LNCAP (cell line): ENCODE measurements around the gene FNDC11.

Experiments used
- TF ChIP-seq, protein P1 (sequence below): fragments of 450-650 bp; IDR thresholded peaks from 2 replicates; pipeline ENCODE4 v1.5.1; 2017; ENCODE audit warnings: mild to moderate bottlenecking

The FNDC11 gene, protein sequence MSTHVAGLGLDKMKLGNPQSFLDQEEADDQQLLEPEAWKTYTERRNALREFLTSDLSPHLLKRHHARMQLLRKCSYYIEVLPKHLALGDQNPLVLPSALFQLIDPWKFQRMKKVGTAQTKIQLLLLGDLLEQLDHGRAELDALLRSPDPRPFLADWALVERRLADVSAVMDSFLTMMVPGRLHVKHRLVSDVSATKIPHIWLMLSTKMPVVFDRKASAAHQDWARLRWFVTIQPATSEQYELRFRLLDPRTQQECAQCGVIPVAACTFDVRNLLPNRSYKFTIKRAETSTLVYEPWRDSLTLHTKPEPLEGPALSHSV

DNA sequence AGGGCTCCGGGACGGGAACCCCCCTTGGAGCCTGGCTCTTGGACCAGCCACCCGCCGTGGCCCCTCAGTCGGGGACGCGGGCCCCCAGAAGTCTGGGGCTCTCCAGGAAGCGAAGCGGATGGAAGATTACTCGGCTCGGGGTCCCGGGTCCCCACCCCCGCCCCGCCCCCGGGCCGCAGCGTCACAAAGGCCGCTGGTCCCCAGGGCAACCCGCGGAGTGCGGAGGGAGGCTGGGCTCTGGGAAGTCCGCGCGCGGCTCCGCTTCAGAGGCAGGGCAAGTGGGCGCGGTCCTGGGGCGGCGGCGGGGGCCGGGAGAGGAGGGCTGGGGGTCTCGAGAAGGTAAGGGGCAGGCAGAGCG, at the start of gene FNDC11:
FNDC11 (plus strand) TSS at position 227 of the 358 bp plus-strand sequence. CDS start 1,505 bp downstream, outside the sequence.
- TF ChIP-seq, protein P1, sequence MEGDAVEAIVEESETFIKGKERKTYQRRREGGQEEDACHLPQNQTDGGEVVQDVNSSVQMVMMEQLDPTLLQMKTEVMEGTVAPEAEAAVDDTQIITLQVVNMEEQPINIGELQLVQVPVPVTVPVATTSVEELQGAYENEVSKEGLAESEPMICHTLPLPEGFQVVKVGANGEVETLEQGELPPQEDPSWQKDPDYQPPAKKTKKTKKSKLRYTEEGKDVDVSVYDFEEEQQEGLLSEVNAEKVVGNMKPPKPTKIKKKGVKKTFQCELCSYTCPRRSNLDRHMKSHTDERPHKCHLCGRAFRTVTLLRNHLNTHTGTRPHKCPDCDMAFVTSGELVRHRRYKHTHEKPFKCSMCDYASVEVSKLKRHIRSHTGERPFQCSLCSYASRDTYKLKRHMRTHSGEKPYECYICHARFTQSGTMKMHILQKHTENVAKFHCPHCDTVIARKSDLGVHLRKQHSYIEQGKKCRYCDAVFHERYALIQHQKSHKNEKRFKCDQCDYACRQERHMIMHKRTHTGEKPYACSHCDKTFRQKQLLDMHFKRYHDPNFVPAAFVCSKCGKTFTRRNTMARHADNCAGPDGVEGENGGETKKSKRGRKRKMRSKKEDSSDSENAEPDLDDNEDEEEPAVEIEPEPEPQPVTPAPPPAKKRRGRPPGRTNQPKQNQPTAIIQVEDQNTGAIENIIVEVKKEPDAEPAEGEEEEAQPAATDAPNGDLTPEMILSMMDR = no peak

DNA sequence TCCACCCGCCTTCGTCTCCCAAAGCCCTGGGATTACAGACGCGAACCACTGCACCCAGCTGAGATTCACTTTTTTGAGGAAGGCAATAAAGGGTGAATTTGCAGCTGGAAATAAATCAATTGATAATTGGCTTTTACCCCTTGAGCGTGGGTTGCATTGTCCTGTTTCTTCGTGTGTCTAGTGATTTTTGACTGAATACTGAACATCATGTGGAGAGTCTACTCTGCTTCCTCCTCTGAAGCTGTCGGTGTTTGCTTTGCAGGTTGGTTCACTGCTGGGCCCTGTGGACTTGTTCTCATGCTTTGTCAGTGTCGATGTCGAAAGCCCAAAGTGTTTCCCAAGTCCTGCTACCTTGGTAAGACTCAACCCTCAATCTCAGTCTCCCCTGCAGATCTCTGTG, 49.3 kb upstream of the FNDC11 start:
- TF ChIP-seq, protein P1 = no peak

DNA sequence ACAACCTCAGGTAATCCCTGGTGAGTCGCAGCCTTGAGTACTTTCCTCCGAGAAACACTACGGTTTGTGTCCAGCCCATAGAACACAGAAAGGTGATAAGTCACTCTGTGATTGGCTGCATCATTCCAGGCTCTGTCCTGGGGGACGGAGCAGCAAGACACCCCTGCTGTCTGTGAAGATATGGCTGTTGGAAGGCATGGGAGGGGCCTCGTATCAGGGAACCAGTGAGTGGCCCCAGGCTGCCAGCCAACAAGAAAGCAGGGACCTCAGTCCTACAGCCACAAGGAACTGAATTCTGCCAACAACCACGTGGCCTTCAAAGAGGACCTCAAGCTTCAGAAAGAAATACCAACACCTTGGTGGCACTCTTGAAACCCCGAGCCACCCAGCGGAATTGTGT, 48.7 kb upstream of the FNDC11 start:
- TF ChIP-seq, protein P1 = no peak

DNA sequence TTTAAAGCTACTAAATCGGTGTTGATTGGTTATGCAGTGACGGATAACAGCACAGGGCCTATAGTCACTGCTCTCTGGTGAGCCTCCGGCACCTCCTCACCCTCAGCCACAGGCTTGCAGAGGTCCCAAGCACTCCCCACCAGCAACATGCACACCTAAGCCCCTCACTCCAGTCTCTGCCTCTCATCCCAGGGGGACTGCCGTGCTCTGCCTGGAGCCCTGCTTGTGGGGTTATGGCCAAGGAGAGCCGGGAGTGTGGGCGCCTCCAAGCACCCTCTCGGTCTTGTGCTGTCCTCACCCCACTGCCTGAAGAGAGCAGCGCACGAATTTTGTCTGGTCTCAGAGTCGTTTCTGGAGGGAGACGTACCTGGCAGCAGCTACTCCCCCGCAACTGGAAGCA, 48.2 kb upstream of the FNDC11 start:
- TF ChIP-seq, protein P1 = no peak

DNA sequence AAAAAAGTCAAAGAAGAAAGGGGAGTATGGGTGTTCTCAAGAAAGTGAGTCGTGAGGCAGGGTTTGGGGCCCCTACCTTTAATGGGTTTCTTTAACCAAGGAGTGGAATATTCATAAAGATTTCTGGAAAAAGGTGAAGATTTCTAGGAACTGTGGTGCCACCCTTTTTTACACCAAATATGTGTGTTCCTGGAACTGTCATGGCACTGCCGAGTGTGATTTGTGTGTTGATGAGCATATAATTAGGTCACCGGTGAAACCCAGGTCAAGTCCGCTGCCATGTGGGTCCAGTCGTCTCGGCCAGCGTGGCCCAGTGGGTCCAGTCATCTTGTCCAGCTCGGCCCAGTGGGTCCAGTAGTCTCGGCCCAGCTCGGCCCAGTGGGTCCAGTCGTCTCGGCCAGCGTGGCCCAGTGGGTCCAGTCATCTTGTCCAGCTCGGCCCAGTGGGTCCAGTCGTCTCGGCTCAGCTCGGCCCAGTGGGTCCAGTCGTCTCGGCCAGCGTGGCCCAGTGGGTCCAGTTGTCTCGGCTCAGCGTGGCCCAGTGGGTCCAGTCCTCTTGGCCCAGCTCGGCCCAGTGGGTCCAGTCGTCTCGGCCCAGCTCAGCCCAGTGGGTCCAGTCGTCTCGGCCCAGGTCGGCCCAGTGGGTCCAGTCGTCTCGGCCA, 46.7 kb upstream of the FNDC11 start:
- TF ChIP-seq, protein P1 = no peak

DNA sequence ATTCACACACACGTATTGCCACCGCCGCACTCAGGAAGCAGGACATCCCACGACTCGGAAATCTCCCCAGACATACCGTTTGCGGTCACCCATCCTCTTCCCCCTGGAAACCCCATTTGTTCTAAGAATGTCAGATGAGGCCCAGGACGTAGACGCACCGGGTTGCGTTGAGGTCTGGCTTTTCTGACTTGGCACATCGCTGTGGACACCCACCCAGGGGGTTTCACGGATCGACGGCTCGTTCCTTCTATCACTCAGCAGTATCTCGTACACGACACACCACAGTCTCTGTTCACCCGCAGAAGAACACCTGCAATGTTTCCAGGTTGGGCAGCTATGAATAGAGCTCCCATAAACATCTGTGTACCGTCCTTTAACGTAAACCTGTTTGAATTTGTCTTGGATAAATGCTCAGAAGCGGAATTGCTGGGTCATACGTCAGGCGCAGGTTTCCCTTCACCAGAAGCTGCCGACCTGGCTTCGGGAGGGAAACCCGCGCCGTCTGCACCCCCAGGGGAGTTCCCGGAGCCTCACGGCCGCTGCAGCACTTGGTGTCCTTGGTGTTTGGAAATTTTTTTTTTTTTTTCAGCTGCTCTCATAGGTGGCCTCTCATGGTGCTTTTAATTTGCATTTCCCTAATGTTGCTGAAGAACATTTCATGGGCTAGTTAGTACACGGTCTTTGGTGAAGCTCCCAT, 45.7 kb upstream of the FNDC11 start:
- TF ChIP-seq, protein P1 = no peak

DNA sequence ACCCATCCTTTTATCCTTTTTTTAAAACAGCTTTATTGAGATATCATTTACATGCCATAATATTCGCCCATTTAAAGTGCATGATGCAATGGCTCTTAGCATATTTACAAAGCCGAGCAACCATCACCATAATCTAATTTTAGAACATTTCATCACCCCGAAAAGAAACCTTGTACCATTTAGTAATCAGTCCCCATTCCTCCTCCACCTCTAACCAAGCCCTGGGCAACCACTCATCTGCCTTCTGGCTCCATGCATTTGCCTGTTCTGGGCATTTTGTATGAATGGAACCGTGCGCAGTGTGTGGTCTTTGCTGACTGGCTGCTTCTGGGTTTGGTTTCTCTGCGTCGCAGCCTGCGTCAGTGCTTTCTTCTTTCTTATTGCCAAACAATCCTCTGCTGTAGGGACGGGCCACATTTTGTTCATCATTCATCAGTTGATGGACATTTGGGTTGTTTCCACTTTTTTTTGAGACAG, 44.8 kb upstream of the FNDC11 start:
- TF ChIP-seq, protein P1 = no peak
